HepG2 (cell line): ENCODE data around the gene MRFAP1L1. TPM values are rescaled to one million over a fixed set of nuclear protein-coding genes. Genes with fewer than 3 reads are reported as not detected.

Source experiments
- CC2D1A ChIP-seq: sonication (generic); formaldehyde crosslinking; IDR thresholded peaks from 2 replicates; pipeline ENCODE4 v1.8.1; 2023; ENCODE audit warnings: mild to moderate bottlenecking, missing genetic modification reagents
- FUBP1 ChIP-seq: sonication (generic); formaldehyde crosslinking; IDR thresholded peaks from 2 replicates; pipeline ENCODE4 v1.5.1; 2020; ENCODE audit warnings: missing genetic modification reagents, mild to moderate bottlenecking, borderline replicate concordance
- GFI1 ChIP-seq: sonication (generic); formaldehyde crosslinking; IDR thresholded peaks from 2 replicates; pipeline ENCODE4 v1.5.0; 2020; ENCODE audit warnings: missing genetic modification reagents, mild to moderate bottlenecking, borderline replicate concordance
- GMEB2 ChIP-seq: IDR thresholded peaks from 2 replicates; pipeline ENCODE4 v1.6.1; 2016; ENCODE audit warnings: missing biosample characterization, missing genetic modification reagents, low read depth
- HBP1 ChIP-seq: IDR thresholded peaks from 2 replicates; pipeline ENCODE4 v1.6.1; 2016; ENCODE audit warnings: low read depth, control low read depth
- HDAC1 ChIP-seq: sonication (generic); formaldehyde crosslinking; IDR thresholded peaks from 2 replicates; pipeline ENCODE4 v1.5.1; 2020; ENCODE audit warnings: mild to moderate bottlenecking, missing genetic modification reagents
- HHEX ChIP-seq: IDR thresholded peaks from 2 replicates; pipeline ENCODE4 v1.6.1; 2016; ENCODE audit warnings: control low read depth
- KDM2A ChIP-seq: sonication (generic); formaldehyde crosslinking; IDR thresholded peaks from 2 replicates; pipeline ENCODE4 v1.4.0; 2020; ENCODE audit warnings: low read depth, missing genetic modification reagents, borderline replicate concordance
- MIER3 ChIP-seq: IDR thresholded peaks from 2 replicates; pipeline ENCODE4 v1.6.1; 2016; ENCODE audit warnings: missing compliant biosample characterization, borderline replicate concordance
- MTF1 ChIP-seq: sonication (generic); formaldehyde crosslinking; IDR thresholded peaks from 2 replicates; pipeline ENCODE4 v1.5.0; 2020; ENCODE audit warnings: missing genetic modification reagents
- REPIN1 ChIP-seq: sonication (generic); formaldehyde crosslinking; IDR thresholded peaks from 2 replicates; pipeline ENCODE4 v1.8.0; 2022; ENCODE audit warnings: missing genetic modification reagents, low read depth, mild to moderate bottlenecking, borderline replicate concordance
- SKIL ChIP-seq: sonication (generic); formaldehyde crosslinking; IDR thresholded peaks from 2 replicates; pipeline ENCODE4 v1.8.0; 2022; ENCODE audit warnings: missing genetic modification reagents, mild to moderate bottlenecking, moderate library complexity, borderline replicate concordance
- ZBTB33 ChIP-seq: sonication (generic); formaldehyde crosslinking; IDR thresholded peaks from 2 replicates; pipeline ENCODE4 v1.4.0; 2020; ENCODE audit warnings: missing genetic modification reagents
- ZFP36L2 ChIP-seq: sonication (generic); formaldehyde crosslinking; IDR thresholded peaks from 2 replicates; pipeline ENCODE4 v1.4.0; 2020; ENCODE audit warnings: missing genetic modification reagents
- ZNF441 ChIP-seq: sonication (generic); formaldehyde crosslinking; IDR thresholded peaks from 2 replicates; pipeline ENCODE4 v1.7.0; 2021; ENCODE audit warnings: missing genetic modification reagents, borderline replicate concordance
- ZNF501 ChIP-seq: sonication (generic); formaldehyde crosslinking; IDR thresholded peaks from 2 replicates; pipeline ENCODE4 v1.5.1; 2020; ENCODE audit warnings: mild to moderate bottlenecking, moderate library complexity, missing genetic modification reagents
- ZNF75D ChIP-seq: sonication (generic); formaldehyde crosslinking; IDR thresholded peaks from 2 replicates; pipeline ENCODE4 v1.8.1; 2023; ENCODE audit warnings: missing genetic modification reagents, mild to moderate bottlenecking, borderline replicate concordance
- ZNF790 ChIP-seq: sonication (generic); formaldehyde crosslinking; IDR thresholded peaks from 2 replicates; pipeline ENCODE4 v1.8.0; 2022; ENCODE audit warnings: missing genetic modification reagents, mild to moderate bottlenecking, borderline replicate concordance
- polyA plus RNA-seq, 8 experiments: library from polyadenylated mRNA; depleted of rRNA in 3 of 8; stranded (reverse) in 7 of 8; unstranded in 1 of 8; fragments of >200 nt; fragmentation: Illumina TruSeq in 4 of 8; extraction: Trizol in 4 of 8; gene quantifications; 2 replicates each; pipeline versions ENCODE4 v1.2.1 to v1.2.3, GENCODE V29; 2011 to 2016; ENCODE audit warnings: low read depth in 4 of 8, missing spikeins in 1 of 8, mixed read lengths in 1 of 8; ENCODE audit not compliant: insufficient read depth in 1 of 8
- total RNA-seq, 5 experiments: library from RNA; depleted of rRNA; stranded (reverse); fragments of >200 nt; fragmentation: Illumina TruSeq; extraction: Trizol; gene quantifications; 2 replicates each; pipeline ENCODE4 v1.2.3, GENCODE V29; 2016; ENCODE audit warnings: low read depth in 1 of 5

The MRFAP1L1 gene
- total and polyA plus RNA-seq, 2 of the 13 experiments (the other 11 are each of a cell fraction or from before 2014, with no cell fraction given): 44.8 to 76.6 TPM

- TF ChIP-seq GMEB2 (CRISPR knock-in tag): no peak
- TF ChIP-seq GFI1 (CRISPR knock-in tag): 0 out of 2 replicates have a peak, but pooled peaks have one; percentile 52
- TF ChIP-seq SKIL (CRISPR knock-in tag): no peak
- peak; percentile 79 for TF ChIP-seq HDAC1 (CRISPR knock-in tag)
- no peak for TF ChIP-seq CC2D1A (CRISPR knock-in tag)
- peak; percentile 84 for TF ChIP-seq ZNF501
- TF ChIP-seq REPIN1 (CRISPR knock-in tag): no peak
- TF ChIP-seq ZBTB33 (CRISPR knock-in tag): no peak; the same call in 1 of the 2 replicates
- TF ChIP-seq HBP1: peak; percentile 72
- TF ChIP-seq ZNF441: 0 out of 2 replicates have a peak, but pooled peaks have one; percentile 19
- no peak for TF ChIP-seq MTF1 (CRISPR knock-in tag)
- TF ChIP-seq MIER3 (CRISPR knock-in tag): peak; percentile 84; the same call in 1 of the 2 replicates
- peak; percentile 34; the same call in 1 of the 2 replicates for TF ChIP-seq ZNF75D
- TF ChIP-seq HHEX (CRISPR knock-in tag): no peak; the same call in 1 of the 2 replicates
- no peak for TF ChIP-seq FUBP1
- TF ChIP-seq KDM2A (CRISPR knock-in tag): peak; percentile 31; the same call in 1 of the 2 replicates
- TF ChIP-seq ZFP36L2 (CRISPR knock-in tag): no peak
- TF ChIP-seq ZNF790: no peak
Measured at GRCh38 chr4:6693231-6694176, 16.2 kb downstream of the MRFAP1L1 start, which contains the start of gene S100P (continued).
